OCI-LY3 (cell line): ENCODE measurements around the gene ADGRB3.

Experiments
- H2AFZ ChIP-seq: fragments of 200-600, 300-600 bp; shearing (Covaris generic); 2 replicates; pipeline ENCODE4 v1.6.0; 2014; ENCODE audit warnings: antibody characterized with exemption, low read depth, low read length
- H3K27ac ChIP-seq: fragments of 200-600, 300-600 bp; sonication (generic); 2 replicates; pipeline ENCODE4 v1.5.1; 2014; ENCODE audit warnings: mild to moderate bottlenecking, low read length, moderate library complexity, mixed read lengths
- H3K27me3 ChIP-seq: fragments of 200-600, 300-600 bp; sonication (generic); 2 replicates; pipeline ENCODE4 v1.6.1; 2014; ENCODE audit warnings: low read depth, low read length, mixed read lengths
- H3K36me3 ChIP-seq: fragments of 200-600, 300-600 bp; sonication (generic); replicated peaks from 2 replicates; pipeline ENCODE3; 2014; ENCODE audit warnings: low read depth, low read length, mixed read lengths
- H3K4me1 ChIP-seq: fragments of 300-600, 200-600 bp; sonication (generic); 2 replicates; pipeline ENCODE4 v1.6.1; 2014; ENCODE audit warnings: low read length, mixed read lengths
- H3K4me2 ChIP-seq: fragments of 200-600, 300-600 bp; sonication (generic); 2 replicates; pipeline ENCODE4 v1.6.1; 2014; ENCODE audit warnings: low read length, mixed read lengths
- H3K4me3 ChIP-seq: fragments of 300-600, 200-600 bp; sonication (generic); 2 replicates; pipeline ENCODE4 v1.5.1; 2014; ENCODE audit warnings: antibody characterized with exemption, mild to moderate bottlenecking, low read length, moderate library complexity
- H3K79me2 ChIP-seq: fragments of 300-600, 200-600 bp; shearing (Covaris generic); 2 replicates; pipeline ENCODE4 v1.6.1; 2014; ENCODE audit warnings: mild to moderate bottlenecking, low read length, mixed read lengths
- H3K9ac ChIP-seq: fragments of 300-600, 200-600 bp; shearing (Covaris generic); 2 replicates; pipeline ENCODE4 v1.6.0; 2014; ENCODE audit warnings: mild to moderate bottlenecking, low read length, moderate library complexity
- H3K9me3 ChIP-seq: fragments of 200-600, 300-600 bp; shearing (Covaris generic); 2 replicates; pipeline ENCODE4 v1.6.1; 2014; ENCODE audit warnings: low read length, mixed read lengths; ENCODE audit not compliant: insufficient read depth
- H4K20me1 ChIP-seq: fragments of 200-600, 300-600 bp; sonication (generic); 2 replicates; pipeline ENCODE4 v1.6.1; 2016; ENCODE audit warnings: low read length, mixed read lengths; ENCODE audit not compliant: insufficient read depth
- CTCF ChIP-seq: fragments of 200-600, 300-600 bp; sonication (generic); IDR thresholded peaks from 2 replicates; pipeline ENCODE4 v1.5.1; 2014; ENCODE audit warnings: antibody characterized with exemption, low read length, low read depth
- EZH2phosphoT487 ChIP-seq: fragments of 200-600 bp; shearing (Covaris generic); IDR thresholded peaks from 2 replicates; pipeline ENCODE4 v1.6.1; 2018; ENCODE audit warnings: antibody characterized with exemption, mixed run types, low read depth

The ADGRB3 gene

GRCh38 chr6:68716620-68717019, 81.5 kb downstream of the ADGRB3 start:
- Histone ChIP-seq H2AFZ (no peak overlapping the region), H3K27ac (no peak overlapping the region), H3K9ac (no peak overlapping the region), H3K36me3 (no peaks in the 10 kb centered on the region), H3K4me2 (no peak overlapping the region), H3K9me3 (no peaks in the 10 kb centered on the region), H3K79me2 (no peaks in the 10 kb centered on the region), H3K4me1 (no peaks in the 10 kb centered on the region), H3K27me3 (no peaks in the 10 kb centered on the region), H3K4me3 (no peak overlapping the region), H4K20me1 (no peaks in the 10 kb centered on the region)
- no peak for TF ChIP-seq EZH2phosphoT487
- no peak for TF ChIP-seq CTCF

- Histone ChIP-seq H3K27ac (no peak overlapping the region), H2AFZ (no peak overlapping the region), H3K4me2 (no peak overlapping the region), H3K9ac (no peak overlapping the region), H3K4me3 (no peak overlapping the region), H3K9me3 (no peaks in the 10 kb centered on the region), H3K27me3 (no peaks in the 10 kb centered on the region), H3K79me2 (no peaks in the 10 kb centered on the region), H3K4me1 (no peaks in the 10 kb centered on the region), H3K36me3 (no peaks in the 10 kb centered on the region), H4K20me1 (no peaks in the 10 kb centered on the region)
- TF ChIP-seq CTCF (no peak), EZH2phosphoT487 (no peak)
These were observed 83.4 kb downstream of the ADGRB3 start for GRCh38 chr6:68718385-68719073.

- Histone ChIP-seq H3K9me3 (no peaks in the 10 kb centered on the region), H3K36me3 (no peaks in the 10 kb centered on the region), H3K27ac (no peak overlapping the region), H3K79me2 (no peaks in the 10 kb centered on the region), H3K9ac (no peak overlapping the region), H4K20me1 (no peaks in the 10 kb centered on the region), H2AFZ (no peak overlapping the region), H3K4me2 (no peak overlapping the region), H3K27me3 (no peaks in the 10 kb centered on the region), H3K4me3 (no peak overlapping the region), H3K4me1 (no peaks in the 10 kb centered on the region)
- TF ChIP-seq EZH2phosphoT487: no peak
- no peak for TF ChIP-seq CTCF
These were observed 84.7 kb downstream of the ADGRB3 start for GRCh38 chr6:68719761-68720160.

- no peak for TF ChIP-seq CTCF
- TF ChIP-seq EZH2phosphoT487: no peak
- Histone ChIP-seq H3K79me2 (no peaks in the 10 kb centered on the region), H3K4me1 (no peaks in the 10 kb centered on the region), H3K27me3 (no peaks in the 10 kb centered on the region), H3K9ac (no peak overlapping the region), H2AFZ (no peak overlapping the region), H3K4me2 (no peak overlapping the region), H3K9me3 (no peaks in the 10 kb centered on the region), H3K4me3 (no peak overlapping the region), H4K20me1 (no peaks in the 10 kb centered on the region), H3K36me3 (no peaks in the 10 kb centered on the region), H3K27ac (no peak overlapping the region)
These were observed 87.9 kb downstream of the ADGRB3 start for GRCh38 chr6:68722891-68723527.
